Measurements from ENCODE around the gene POU2F3. TPM values are rescaled to one million over a fixed set of nuclear protein-coding genes. Genes with fewer than 3 reads are reported as not detected.

The POU2F3 gene
- total and polyA plus RNA-seq, 2 of the 8 experiments (the other 6 are each of a cell fraction or from before 2014, with no cell fraction given): 1.0 to 2.1 TPM

- H3K14ac ChIP-seq (ENCODE audit: insufficient read length): no peak overlapping the region
These were observed 43.2 kb downstream of the POU2F3 start for GRCh38 chr11:120283124-120283523.

More at GRCh38 chr11:120283124-120283523, 43.2 kb downstream of the POU2F3 start:
- TF ChIP-seq FOSL1 (IDR thresholded peaks at IDR 0.05; ENCODE audit: insufficient read depth, low read depth, low read length) (0 out of 2 replicates have a peak, but pooled peaks have one; percentile 35), TAF1 (IDR thresholded peaks at IDR 0.05; ENCODE audit: low read depth, low read length) (no peak)
- H3K18ac ChIP-seq (ENCODE audit: extremely low read depth, low read length): no peak overlapping the region
- FAIRE-seq (no peak), DNase-seq (ENCODE audit: low read depth in 1 of 2, low spot score in 2 of 2) (no peak)
- H3K4me2 ChIP-seq (ENCODE audit: insufficient read depth in 1 of 2, low read depth in 2 of 2, low read length in 2 of 2): no peak overlapping the region
- 0 out of 2 replicates have a peak overlapping the region, but pooled peaks have one; percentile 18 for H2AFZ ChIP-seq (ENCODE audit: low read length)
- no peak overlapping the region for H4K5ac ChIP-seq (ENCODE audit: insufficient read length, low read depth, low read length)
- peaks cover 0 to 5% (median 0%) of the 10 kb centered on the region in 4 experiments; a peak in 3 of 7 replicates for H3K4me1 ChIP-seq (replicated peaks in 1 of 4; ENCODE audit: control insufficient read depth in 3 of 4, insufficient read depth in 4 of 4, low read length in 3 of 4)
- H3K9ac ChIP-seq (replicated peaks in 1 of 4; ENCODE audit: extremely low read depth in 1 of 4, low read depth in 3 of 4, low read length in 3 of 4): no peak overlapping the region
- no peaks in the 10 kb centered on the region for H4K20me1 ChIP-seq (replicated peaks in 1 of 2; ENCODE audit: control insufficient read depth in 1 of 2, insufficient read depth in 2 of 2, low read length in 2 of 2)
- POLR2A ChIA-PET (ENCODE audit: partially characterized antibody): no interaction called here
- no peak overlapping the region for H2BK120ac ChIP-seq (replicated peaks; ENCODE audit: low read depth, low read length)
- no peak overlapping the region for H3K23ac ChIP-seq (ENCODE audit: insufficient read length)
- no peak overlapping the region for H2BK5ac ChIP-seq (ENCODE audit: low read depth, low read length)
- WGBS, 2 experiments (ENCODE audit: extremely low coverage in 1 of 2, insufficient coverage in 1 of 2, insufficient read length in 1 of 2, insufficient replicate concordance in 2 of 2, low coverage in 1 of 2, low lambda C conversion rate in 2 of 2, missing lambda C conversion rate in 1 of 2): 100% methylated on average over 2 of the region's 2 CpGs; no CpG with 5 or more reads in 1 of the 2 experiments
- CTCF ChIA-PET (ENCODE audit: partially characterized antibody): interaction anchor here (0.8 to 4.7 kb wide), 9 partner anchors 17 to 111 kb away, joined by 3 to 27 read pairs (median 5); no protein-coding TSS in a partner anchor
- no peaks in the 10 kb centered on the region for H3K36me3 ChIP-seq (ENCODE audit: control insufficient read depth in 2 of 4, insufficient read depth in 4 of 4, low read length in 3 of 4)
- 0 out of 2 replicates have a peak, but pooled peaks cover 2% of the 10 kb centered on the region for H3K23me2 ChIP-seq (ENCODE audit: low read depth, low read length)
- H3K56ac ChIP-seq (replicated peaks; ENCODE audit: insufficient read length, low read depth, low read length): no peak overlapping the region
- no peak overlapping the region for H2AK5ac ChIP-seq (ENCODE audit: low read depth, low read length)
- H3K27ac ChIP-seq (ENCODE audit: low read depth, low read length): no peak overlapping the region
- no peak overlapping the region for H4K91ac ChIP-seq (replicated peaks; ENCODE audit: insufficient read length, low read length)
- no peaks in the 10 kb centered on the region for H3K79me1 ChIP-seq (ENCODE audit: low read depth, low read length)
- no peak overlapping the region for H2BK20ac ChIP-seq (ENCODE audit: low read length)
- H3K4me3 ChIP-seq (ENCODE audit: extremely low read depth in 1 of 4, insufficient read depth in 2 of 4, low read depth in 3 of 4, low read length in 4 of 4): no peak overlapping the region
- no peaks in the 10 kb centered on the region for H3K27me3 ChIP-seq (replicated peaks in 1 of 4; ENCODE audit: control insufficient read depth in 3 of 4, extremely low read depth in 1 of 4, insufficient read depth in 3 of 4, low read length in 3 of 4)
- no peak overlapping the region for H2BK15ac ChIP-seq (ENCODE audit: low read length)
- no peak overlapping the region for H4K8ac ChIP-seq (ENCODE audit: extremely low read depth, insufficient read depth, low read length)
- no peak overlapping the region for H2BK12ac ChIP-seq (ENCODE audit: low read depth, low read length)
- H3K79me2 ChIP-seq (ENCODE audit: control insufficient read depth in 1 of 2, insufficient read depth in 2 of 2, low read length in 2 of 2): no peaks in the 10 kb centered on the region
- H3K4ac ChIP-seq (replicated peaks; ENCODE audit: insufficient read length, low read depth, low read length): no peak overlapping the region
- H3K9me3 ChIP-seq (ENCODE audit: insufficient read depth in 2 of 2, low read depth in 1 of 2, low read length in 1 of 2): no peaks in the 10 kb centered on the region
